ENCODE measurements around the gene SMARCA4. TPM values are rescaled to one million over a fixed set of nuclear protein-coding genes. Genes with fewer than 3 reads are reported as not detected.

Gene SMARCA4
- total RNA-seq, 1 donor = 36.0 TPM

DNA sequence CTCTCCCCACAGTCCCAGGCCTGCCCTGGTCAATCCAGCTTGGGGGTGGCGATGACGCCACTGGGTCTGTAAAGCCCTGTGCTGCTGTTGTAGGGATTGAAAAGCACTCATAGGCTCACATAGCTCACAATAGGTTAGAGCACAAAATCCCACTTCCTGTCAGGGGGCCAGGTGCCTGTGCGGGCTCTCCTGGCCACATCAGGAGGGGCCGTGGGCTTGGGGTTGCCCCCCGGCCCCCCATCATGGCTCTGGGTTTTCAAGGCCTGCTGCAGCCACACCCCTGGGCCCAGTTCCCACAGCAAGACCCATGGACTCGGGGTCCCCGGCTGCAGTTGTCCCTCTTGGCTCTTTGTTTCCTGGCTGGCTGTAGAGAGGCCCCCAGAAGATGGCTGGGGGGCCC, 62.9 kb downstream of the SMARCA4 start:
- no peak overlapping the region for H3K4me3 ChIP-seq (ENCODE audit: low read length)
- no peaks in the 10 kb centered on the region for H3K27me3 ChIP-seq (ENCODE audit: insufficient read depth, low read length)

GRCh38 chr19:11024259-11024658, 63.4 kb downstream of the SMARCA4 start:
- Histone ChIP-seq H3K4me1 (ENCODE audit: insufficient read depth, low read length) (no peaks in the 10 kb centered on the region), H3K27me3 (ENCODE audit: insufficient read depth, low read length) (no peaks in the 10 kb centered on the region), H3K9me3 (ENCODE audit: low read depth, low read length) (no peaks in the 10 kb centered on the region), H3K4me3 (ENCODE audit: low read length) (no peak overlapping the region)

More for the DNA sequence above, 62.9 kb downstream of the SMARCA4 start:
- no peaks in the 10 kb centered on the region for H3K9me3 ChIP-seq (ENCODE audit: low read depth, low read length)
- H3K4me1 ChIP-seq (ENCODE audit: insufficient read depth, low read length) = no peaks in the 10 kb centered on the region

DNA sequence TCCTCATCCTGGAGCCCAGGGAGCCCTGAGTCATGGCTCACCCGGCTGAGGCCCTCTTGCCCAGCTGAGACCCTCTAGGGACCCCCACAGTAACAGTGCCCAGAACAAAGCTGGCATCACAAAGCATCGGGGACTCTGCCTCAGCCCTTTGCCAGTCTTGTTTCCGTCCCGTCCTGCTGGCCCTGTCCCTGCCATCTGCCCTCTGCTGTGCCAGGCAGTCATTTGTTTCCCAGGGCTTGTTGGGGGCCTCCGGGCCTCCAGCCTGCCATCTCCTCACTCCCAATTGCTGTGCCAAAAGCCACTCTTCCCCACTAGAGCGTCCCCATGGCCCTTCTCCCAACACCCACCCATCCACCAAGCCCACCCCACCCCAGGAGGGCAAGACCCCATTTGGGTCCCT, 64.2 kb downstream of the SMARCA4 start:
- Histone ChIP-seq H3K9me3 (ENCODE audit: low read depth, low read length) (no peaks in the 10 kb centered on the region), H3K4me1 (ENCODE audit: insufficient read depth, low read length) (no peaks in the 10 kb centered on the region), H3K4me3 (ENCODE audit: low read length) (no peak overlapping the region), H3K27me3 (ENCODE audit: insufficient read depth, low read length) (no peaks in the 10 kb centered on the region)

- Histone ChIP-seq H3K9me3 (ENCODE audit: low read depth, low read length) (no peaks in the 10 kb centered on the region), H3K27me3 (ENCODE audit: insufficient read depth, low read length) (no peaks in the 10 kb centered on the region), H3K4me1 (ENCODE audit: insufficient read depth, low read length) (no peaks in the 10 kb centered on the region), H3K4me3 (ENCODE audit: low read length) (no peak overlapping the region)
Observed at GRCh38 chr19:11025445-11025844, 64.6 kb downstream of the SMARCA4 start.

DNA sequence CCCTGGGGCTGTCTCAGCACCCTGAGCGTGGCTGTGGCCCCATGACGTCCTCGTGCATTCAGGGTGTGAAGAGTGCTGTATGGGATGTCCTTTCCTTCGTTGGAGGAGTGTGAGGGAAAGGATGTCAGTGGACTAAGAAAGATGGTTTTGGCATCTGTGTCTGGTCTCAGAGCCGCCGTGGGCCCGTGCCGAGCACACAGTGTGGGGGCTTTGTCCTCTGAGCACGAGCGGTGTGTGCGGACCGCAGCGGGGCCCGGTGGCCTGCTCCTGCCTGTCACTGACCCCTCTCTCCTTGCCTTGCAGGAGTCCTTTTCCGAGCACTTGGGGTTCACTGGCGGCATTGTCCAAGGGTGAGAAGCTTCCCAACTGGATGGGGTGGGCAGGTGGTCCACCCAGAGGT, 65.2 kb downstream of the SMARCA4 start:
- Histone ChIP-seq H3K4me3 (ENCODE audit: low read length) (no peak overlapping the region), H3K27me3 (ENCODE audit: insufficient read depth, low read length) (no peaks in the 10 kb centered on the region), H3K9me3 (ENCODE audit: low read depth, low read length) (no peaks in the 10 kb centered on the region), H3K4me1 (ENCODE audit: insufficient read depth, low read length) (no peaks in the 10 kb centered on the region)

DNA sequence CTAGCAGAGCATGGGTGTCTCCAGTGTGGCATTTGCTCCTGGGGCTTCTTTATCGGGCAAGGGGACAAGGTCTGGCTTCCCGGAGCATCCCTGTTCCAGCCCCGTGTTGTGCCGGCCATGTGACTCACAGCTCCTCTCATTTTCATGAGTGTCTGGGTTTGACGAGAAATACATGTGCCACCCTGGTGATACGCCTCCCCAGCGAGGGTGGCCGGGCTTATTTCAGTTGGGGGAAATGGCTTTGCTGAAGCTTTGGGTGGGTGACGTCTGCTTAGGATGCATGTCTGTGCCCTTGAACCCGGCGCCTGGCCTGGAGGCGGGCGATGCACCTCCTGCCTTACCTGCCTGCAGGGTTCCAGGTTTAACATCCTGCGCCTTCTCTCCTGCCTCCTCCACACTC, 66.6 kb downstream of the SMARCA4 start:
- no peak overlapping the region for H3K4me3 ChIP-seq (ENCODE audit: low read length)
- H3K4me1 ChIP-seq (ENCODE audit: insufficient read depth, low read length) = no peaks in the 10 kb centered on the region
- H3K9me3 ChIP-seq (ENCODE audit: low read depth, low read length) = no peaks in the 10 kb centered on the region
- no peaks in the 10 kb centered on the region for H3K27me3 ChIP-seq (ENCODE audit: insufficient read depth, low read length)

GRCh38 chr19:11028146-11028545, 67.3 kb downstream of the SMARCA4 start:
- H3K4me1 ChIP-seq (ENCODE audit: insufficient read depth, low read length) = no peaks in the 10 kb centered on the region

DNA sequence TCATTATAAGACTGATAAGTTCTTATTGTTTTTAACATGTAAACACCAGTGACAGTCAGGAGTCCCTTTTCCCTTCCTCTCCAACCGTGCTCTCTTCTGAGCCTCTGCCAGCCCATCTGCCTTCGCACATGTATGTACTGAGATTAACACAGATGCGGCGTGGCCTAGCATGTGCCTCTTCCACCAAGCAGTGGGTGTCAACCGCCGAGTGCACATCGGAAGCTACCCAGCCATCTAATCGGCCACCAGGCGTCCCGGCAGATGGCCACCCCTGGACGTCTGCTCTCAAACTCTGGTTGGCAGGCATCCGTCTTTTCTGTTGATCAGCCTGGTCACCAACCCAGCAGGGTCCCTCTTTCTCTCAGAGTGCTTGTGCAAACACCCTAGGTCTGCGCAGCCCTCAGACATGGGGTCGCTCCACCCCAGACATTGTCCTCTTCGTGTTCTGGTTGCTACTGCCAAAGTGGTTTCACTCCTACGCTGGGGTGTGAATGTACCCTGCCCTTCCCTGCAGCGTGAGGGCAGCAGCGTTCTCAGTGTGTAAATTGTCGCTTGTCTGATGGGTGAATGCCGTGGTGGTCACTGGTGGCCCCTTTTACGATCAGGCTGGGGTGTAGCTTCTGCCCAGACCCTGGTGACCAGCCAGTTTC, 70.7 kb downstream of the SMARCA4 start:
- Histone ChIP-seq H3K4me3 (ENCODE audit: low read length) (no peak overlapping the region), H3K9me3 (ENCODE audit: low read depth, low read length) (no peaks in the 10 kb centered on the region), H3K27me3 (ENCODE audit: insufficient read depth, low read length) (no peaks in the 10 kb centered on the region), H3K4me1 (ENCODE audit: insufficient read depth, low read length) (peaks cover 9% of the 10 kb centered on the region)

More at GRCh38 chr19:11028146-11028545, 67.3 kb downstream of the SMARCA4 start:
- Histone ChIP-seq H3K27me3 (ENCODE audit: insufficient read depth, low read length) (no peaks in the 10 kb centered on the region), H3K4me3 (ENCODE audit: low read length) (no peak overlapping the region), H3K9me3 (ENCODE audit: low read depth, low read length) (no peaks in the 10 kb centered on the region)

DNA sequence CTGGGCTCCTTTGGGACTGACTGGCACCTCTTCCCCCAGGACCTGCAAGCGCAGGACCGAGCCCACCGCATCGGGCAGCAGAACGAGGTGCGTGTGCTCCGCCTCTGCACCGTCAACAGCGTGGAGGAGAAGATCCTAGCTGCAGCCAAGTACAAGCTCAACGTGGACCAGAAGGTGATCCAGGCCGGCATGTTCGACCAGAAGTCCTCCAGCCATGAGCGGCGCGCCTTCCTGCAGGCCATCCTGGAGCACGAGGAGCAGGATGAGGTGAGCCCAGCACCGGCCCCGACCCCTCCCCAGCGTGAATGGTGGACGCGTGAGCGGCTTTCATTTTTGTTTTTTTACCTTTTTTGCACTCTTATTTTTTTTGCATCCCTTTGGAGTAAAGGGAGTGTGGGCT, 72.4 kb downstream of the SMARCA4 start:
- Histone ChIP-seq H3K4me3 (ENCODE audit: low read length) (no peak overlapping the region), H3K9me3 (ENCODE audit: low read depth, low read length) (no peaks in the 10 kb centered on the region), H3K27me3 (ENCODE audit: insufficient read depth, low read length) (no peaks in the 10 kb centered on the region), H3K4me1 (ENCODE audit: insufficient read depth, low read length) (peaks cover 9% of the 10 kb centered on the region)

DNA sequence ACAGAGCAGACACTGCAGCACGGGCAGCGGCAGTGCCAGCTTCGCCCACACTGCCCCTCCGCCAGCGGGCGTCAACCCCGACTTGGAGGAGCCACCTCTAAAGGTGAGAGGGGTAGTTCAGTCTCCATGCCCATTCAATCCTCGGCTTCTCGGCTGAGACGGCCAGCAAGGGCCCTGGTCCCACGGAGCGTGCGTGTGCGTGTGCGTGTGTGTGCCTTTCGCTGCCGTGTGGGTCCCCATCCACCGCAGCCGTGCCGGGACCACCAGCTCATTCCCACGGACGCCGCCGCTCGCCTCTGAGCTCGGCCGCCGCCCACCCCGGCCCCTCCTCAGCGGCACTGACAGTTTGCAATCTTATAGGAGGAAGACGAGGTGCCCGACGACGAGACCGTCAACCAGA, 72.9 kb downstream of the SMARCA4 start:
- Histone ChIP-seq H3K4me3 (ENCODE audit: low read length) (no peak overlapping the region), H3K27me3 (ENCODE audit: insufficient read depth, low read length) (no peaks in the 10 kb centered on the region), H3K4me1 (ENCODE audit: insufficient read depth, low read length) (peaks cover 9% of the 10 kb centered on the region)

DNA sequence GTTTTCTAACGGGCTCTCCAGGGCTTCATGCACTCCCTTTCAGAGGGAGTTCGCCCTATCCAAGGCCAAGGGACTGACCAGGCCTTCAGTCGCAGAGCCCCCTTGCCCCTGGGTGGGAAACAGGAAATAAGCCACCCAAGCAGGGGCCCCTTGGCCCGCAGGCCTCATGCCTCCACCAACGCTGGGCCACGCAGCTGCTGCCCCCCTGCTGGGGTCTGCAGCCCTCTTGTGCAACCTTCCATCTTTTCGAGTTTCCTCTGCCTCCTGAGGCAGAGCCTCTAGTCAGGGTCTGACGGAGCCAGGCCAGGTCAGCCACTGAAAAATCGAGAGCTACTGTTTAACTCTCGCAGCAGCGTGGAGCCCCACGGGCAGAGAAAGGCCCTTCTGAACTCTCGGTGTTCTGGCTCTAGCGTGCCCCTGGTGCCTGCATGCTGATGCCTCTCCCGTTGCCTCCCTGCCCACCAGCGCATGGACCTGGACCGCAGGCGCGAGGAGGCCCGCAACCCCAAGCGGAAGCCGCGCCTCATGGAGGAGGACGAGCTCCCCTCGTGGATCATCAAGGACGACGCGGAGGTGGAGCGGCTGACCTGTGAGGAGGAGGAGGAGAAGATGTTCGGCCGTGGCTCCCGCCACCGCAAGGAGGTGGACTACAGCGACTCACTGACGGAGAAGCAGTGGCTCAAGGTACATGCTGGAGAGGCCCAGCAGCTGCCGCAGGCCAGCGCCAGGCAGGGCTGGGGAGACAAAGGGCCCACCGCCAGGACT, 73.8 kb downstream of the SMARCA4 start:
- no peak overlapping the region for H3K4me3 ChIP-seq (ENCODE audit: low read length)

More for the DNA sequence above, 72.9 kb downstream of the SMARCA4 start:
- no peaks in the 10 kb centered on the region for H3K9me3 ChIP-seq (ENCODE audit: low read depth, low read length)

DNA sequence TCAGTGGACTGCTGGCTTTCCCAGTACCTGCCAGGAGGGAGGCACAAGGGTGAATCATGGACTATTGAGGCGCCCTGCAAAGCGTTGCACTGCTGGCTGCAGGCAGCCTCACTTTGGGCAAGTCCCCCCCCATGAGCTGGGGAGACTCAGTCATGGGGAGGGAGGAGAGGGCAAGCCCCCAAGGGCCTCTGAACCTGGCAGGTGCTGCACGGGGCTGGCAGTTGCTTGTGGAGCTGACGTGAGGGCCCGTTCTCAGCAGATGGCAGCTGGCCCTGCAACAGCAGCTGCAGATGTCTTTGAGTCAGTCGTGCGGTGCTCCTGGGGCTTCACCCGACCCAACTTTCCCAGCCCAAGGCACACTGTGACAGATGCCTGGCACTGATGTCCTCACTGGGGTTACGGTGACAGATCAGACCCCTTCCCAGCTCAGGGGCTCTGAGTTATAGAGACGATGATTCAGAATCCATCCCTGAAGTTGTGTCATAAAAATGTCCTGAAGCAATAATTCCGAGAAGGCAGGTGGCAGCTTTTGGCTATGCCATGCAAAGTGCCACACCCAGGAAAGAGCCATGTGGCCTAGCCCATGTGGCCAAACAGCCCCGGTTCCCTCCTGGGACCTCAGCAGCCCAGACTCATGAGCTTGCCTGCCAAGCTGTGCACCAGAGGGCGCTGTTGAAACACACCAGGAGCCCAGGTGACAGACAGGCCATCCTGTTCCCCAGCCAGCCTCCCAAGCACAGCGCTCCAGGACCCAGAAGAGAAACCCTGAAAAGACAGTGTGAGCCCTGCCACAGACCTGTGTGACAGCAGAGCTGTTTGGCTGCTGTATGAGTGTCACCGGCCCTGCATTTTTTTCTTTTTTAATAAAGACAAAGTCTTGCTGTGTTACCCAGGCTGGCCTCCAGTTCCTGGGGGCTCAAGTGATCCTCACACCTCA, 74.9 kb downstream of the SMARCA4 start:
- peaks cover 9% of the 10 kb centered on the region for H3K4me1 ChIP-seq (ENCODE audit: insufficient read depth, low read length)
- no peaks in the 10 kb centered on the region for H3K27me3 ChIP-seq (ENCODE audit: insufficient read depth, low read length)
- no peaks in the 10 kb centered on the region for H3K9me3 ChIP-seq (ENCODE audit: low read depth, low read length)
- H3K4me3 ChIP-seq (ENCODE audit: low read length) = no peak overlapping the region

More for the DNA sequence above, 73.8 kb downstream of the SMARCA4 start:
- H3K4me1 ChIP-seq (ENCODE audit: insufficient read depth, low read length) = peaks cover 9% of the 10 kb centered on the region
- H3K9me3 ChIP-seq (ENCODE audit: low read depth, low read length) = no peaks in the 10 kb centered on the region
- H3K27me3 ChIP-seq (ENCODE audit: insufficient read depth, low read length) = no peaks in the 10 kb centered on the region

DNA sequence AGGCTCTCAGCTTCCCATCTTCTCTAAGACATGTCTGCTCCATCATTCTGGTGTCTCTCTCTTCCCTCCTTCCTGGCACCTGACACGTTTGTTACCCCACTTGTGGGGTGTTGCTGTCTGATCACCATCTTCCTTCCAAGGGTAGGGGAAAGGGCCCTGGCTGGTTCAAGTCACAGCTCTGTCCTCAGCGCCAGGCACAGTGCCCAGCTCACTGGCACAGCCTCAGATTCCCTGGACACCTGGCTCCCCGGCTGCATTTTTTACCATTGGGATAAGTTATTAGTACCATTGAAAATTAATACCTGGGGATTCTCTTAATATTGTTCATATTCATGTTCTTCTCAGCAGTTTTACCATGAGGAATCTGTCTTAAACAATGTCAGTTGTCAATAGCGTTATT, 77.7 kb downstream of the SMARCA4 start:
- Histone ChIP-seq H3K4me1 (ENCODE audit: insufficient read depth, low read length) (peaks cover 9% of the 10 kb centered on the region), H3K9me3 (ENCODE audit: low read depth, low read length) (no peaks in the 10 kb centered on the region)

GRCh38 chr19:11041194-11041593, 80.4 kb downstream of the SMARCA4 start:
- H3K4me3 ChIP-seq (ENCODE audit: low read length) = no peak overlapping the region
- peaks cover 2% of the 10 kb centered on the region for H3K4me1 ChIP-seq (ENCODE audit: insufficient read depth, low read length)
- no peaks in the 10 kb centered on the region for H3K27me3 ChIP-seq (ENCODE audit: insufficient read depth, low read length)
- H3K9me3 ChIP-seq (ENCODE audit: low read depth, low read length) = no peaks in the 10 kb centered on the region

More for the DNA sequence above, 77.7 kb downstream of the SMARCA4 start:
- no peak overlapping the region for H3K4me3 ChIP-seq (ENCODE audit: low read length)
- H3K27me3 ChIP-seq (ENCODE audit: insufficient read depth, low read length) = no peaks in the 10 kb centered on the region
